Loucy (cell line): ENCODE data around the gene COL6A2.

ENCODE experiments used
- CTCF ChIP-seq: fragments of 200-600 bp; sonication (generic); conservative IDR thresholded peaks from 2 replicates; pipeline ENCODE4 v1.5.1; 2014; ENCODE audit warnings: mild to moderate bottlenecking, antibody characterized with exemption, low read length
- EZH2phosphoT487 ChIP-seq: fragments of 200-600 bp; IDR thresholded peaks from 2 replicates; pipeline ENCODE4 v1.6.1; 2018; ENCODE audit warnings: antibody characterized with exemption, mild to moderate bottlenecking, moderate library complexity, borderline replicate concordance

GRCh38 chr21:46128106-46128932 lies 30.4 kb downstream of the COL6A2 start:
- TF ChIP-seq CTCF (no peak), EZH2phosphoT487 (no peak)
